K562 (cell line): ENCODE measurements around the gene DCTD.

ENCODE experiments used
- BRCA1 ChIP-seq, 2 experiments: fragments of 450-650 bp in 1 of 2; sonication (generic) in 1 of 2; formaldehyde crosslinking in 1 of 2; IDR thresholded peaks; 2 replicates each; pipeline versions ENCODE4 v1.5.0 to v1.6.1; 2017 to 2020; ENCODE audit warnings: mild to moderate bottlenecking in 1 of 2, missing genetic modification reagents in 1 of 2
- CEBPB ChIP-seq: fragments of 450-650 bp; IDR thresholded peaks from 2 replicates; pipeline ENCODE4 v1.6.1; 2016; ENCODE audit warnings: missing genetic modification characterization, missing compliant biosample characterization
- CTCF ChIP-seq, 3 experiments: IDR thresholded peaks in 2 of 3; conservative IDR thresholded peaks in 1 of 3; 2 replicates each; pipeline ENCODE4 v1.5.1; 2011 to 2012; ENCODE audit warnings: low read length in 3 of 3, mild to moderate bottlenecking in 3 of 3, control low read depth in 2 of 3, improper control_type of control experiment in 1 of 3, inconsistent platforms in 1 of 3, low read depth in 1 of 3, mixed read lengths in 1 of 3, moderate library complexity in 1 of 3; ENCODE audit not compliant: insufficient read depth in 2 of 3
- NCOA1 ChIP-seq: fragments of 450-650 bp; IDR thresholded peaks from 2 replicates; pipeline ENCODE4 v1.6.1; 2016; ENCODE audit warnings: low read depth

- TF ChIP-seq NCOA1 (no peak), CEBPB (tag) (no peak), BRCA1 (IDR thresholded peaks at IDR 0.05) (no peak), BRCA1 (CRISPR knock-in tag; IDR thresholded peaks at IDR 0.05) (no peak), CTCF (IDR thresholded peaks at IDR 0.05 in 2 of 3, conservative IDR thresholded peaks at IDR 0.05 in 1 of 3; ENCODE audit: insufficient read depth in 2 of 3, low read depth in 1 of 3, low read length in 3 of 3) (no peak)
Observed at GRCh38 chr4:182904211-182904761, 12.9 kb downstream of the DCTD start.
